GM21619 (cell line): ENCODE measurements around the gene CMA1.
"Not testable (repeated sequence)": the region's sequence is repeated elsewhere in the genome, so short reads cannot be mapped to it uniquely, and the experiment has no call there.

Experiments used
- ATAC-seq: cut with Tn5 transposase; IDR thresholded peaks from one replicate; pipeline ENCODE4 v1.9.1; 2021; ENCODE audit not compliant: unreplicated experiment

CMA1 gene

DNA sequence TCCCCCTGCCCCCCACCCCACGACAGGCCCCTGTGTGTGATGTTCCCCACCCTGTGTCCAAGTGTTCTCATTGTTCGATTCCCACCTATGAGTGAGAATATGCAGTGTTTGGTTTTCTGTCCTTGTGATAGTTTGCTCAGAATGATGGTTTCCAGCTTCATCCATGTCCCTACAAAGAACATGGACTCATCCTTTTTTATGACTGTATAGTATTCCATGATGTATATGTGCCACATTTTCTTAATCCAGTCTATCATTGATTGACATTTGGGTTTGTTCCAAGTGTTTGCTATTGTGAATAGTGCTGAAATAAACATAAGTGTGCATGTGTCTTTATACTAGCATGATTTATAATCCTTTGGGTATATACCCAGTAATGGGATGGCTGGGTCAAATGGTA lies 37.6 kb downstream of the CMA1 start:
- ATAC-seq, result not testable (repeated sequence)

DNA sequence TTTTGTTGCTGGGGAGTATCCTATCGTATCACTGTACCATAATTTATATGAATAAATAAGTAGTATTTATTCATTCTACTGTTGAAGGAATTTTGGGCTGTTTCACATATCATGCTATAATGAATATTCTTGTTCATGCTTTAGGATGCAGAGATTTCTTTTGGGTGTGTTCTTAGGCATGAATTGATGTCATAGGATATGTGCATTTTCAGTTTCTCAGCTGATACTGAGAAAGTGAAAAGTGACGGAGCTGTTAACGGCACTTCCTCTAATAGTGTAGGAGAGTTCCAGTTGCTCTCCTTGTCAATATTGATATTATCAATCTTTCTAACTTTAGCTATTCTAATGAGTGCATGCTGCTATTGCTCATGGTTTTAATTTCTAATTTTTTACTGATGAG lies 42.3 kb downstream of the CMA1 start:
- ATAC-seq, result no peak

DNA sequence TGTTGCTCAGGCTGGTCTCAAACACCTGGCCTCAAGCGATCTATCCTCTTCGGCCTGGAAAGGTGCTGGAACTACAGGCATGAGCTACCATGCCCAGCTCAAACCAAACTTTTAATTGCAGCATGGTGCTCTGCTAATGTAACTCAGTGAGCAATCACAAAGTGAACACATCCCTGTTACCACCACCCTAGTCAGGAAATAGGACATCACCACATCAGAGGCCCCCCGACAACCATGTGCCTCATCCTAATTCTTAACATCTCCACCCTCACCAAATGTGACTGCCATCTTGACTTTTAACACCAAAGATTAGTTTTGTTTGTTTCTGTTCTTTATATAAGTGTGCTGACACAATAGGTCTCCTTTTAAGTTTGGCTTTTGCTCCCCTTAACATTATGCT lies 42.7 kb downstream of the CMA1 start:
- no peak for ATAC-seq

DNA sequence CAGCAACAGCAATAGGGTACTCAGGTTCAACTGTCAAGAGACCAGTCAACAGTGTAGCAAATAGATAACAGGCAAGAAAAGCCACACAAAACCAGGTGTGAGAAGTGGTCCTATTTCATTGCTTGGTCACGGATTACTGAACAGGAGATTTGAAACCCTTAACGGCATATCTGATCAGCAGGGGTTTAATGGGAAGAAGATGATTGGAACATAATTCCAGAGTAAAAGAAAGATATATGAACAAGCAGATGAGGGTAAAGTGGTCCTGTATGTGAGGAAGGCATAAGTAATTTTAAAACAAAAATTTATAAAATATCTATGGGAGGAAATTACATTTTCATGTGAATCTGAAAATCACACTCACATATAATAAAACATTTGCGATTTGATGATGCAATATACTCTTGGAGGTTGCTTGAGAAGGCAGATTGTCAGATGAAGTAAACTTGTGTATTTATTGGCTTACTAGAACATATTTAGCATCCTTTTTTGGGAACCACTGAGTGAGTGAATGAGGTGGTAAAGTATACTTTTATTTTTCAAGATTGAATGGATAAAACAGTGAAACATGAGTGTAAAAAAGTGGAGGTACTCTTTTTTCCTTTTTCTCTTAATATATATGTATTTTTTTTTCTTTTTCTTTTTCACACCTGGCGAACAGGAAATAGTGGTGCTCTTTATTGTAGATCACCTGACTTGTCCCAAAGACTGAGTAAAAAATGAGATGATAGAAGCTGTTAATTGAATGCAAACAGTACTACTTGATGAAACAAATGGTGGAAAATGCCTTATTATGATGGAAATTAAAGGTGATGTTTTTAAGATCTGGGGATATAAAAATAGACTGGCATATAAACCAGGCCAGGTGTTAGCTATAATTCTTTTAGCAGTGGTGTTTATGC lies 43.9 kb downstream of the CMA1 start:
- ATAC-seq, result no peak

DNA sequence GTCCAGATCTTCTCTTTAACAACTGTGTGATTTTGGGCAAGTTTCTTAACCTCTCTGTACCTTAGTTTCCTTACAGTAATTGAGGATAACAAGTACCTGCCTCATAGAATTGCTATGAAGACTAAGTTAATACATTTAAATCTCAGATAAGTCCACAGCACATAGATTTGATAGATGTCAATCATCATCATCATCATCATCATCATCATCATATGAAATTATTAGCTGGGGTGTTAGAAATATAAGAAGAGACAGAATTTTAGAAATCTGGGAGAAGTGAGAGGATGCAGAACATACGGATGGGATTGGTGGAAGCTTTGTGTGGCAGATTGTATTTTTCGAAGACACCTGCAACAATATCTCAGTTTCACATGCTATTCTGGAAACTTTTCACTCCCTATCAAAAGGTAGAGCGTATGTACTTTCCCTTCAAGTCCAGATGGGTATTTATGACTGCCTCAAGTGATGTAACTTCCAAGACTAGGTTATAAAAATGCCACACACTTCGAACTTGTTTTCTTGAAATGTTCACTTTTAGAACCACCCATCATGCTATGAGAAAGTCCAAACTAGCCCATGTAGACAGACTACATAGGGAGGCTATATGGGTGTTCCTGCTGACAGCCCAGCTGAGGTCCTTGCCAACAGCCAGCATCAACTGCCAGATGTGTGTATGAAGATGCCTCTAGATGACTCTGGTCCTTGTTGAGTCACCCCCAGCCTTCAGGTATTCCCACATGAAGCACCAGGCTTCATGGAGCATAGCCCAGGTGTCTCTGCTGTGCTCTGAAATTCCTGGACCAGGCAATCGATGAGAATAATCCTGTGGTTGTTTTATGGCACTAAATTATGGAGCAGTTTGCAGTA lies 44.8 kb downstream of the CMA1 start:
- no peak for ATAC-seq

DNA sequence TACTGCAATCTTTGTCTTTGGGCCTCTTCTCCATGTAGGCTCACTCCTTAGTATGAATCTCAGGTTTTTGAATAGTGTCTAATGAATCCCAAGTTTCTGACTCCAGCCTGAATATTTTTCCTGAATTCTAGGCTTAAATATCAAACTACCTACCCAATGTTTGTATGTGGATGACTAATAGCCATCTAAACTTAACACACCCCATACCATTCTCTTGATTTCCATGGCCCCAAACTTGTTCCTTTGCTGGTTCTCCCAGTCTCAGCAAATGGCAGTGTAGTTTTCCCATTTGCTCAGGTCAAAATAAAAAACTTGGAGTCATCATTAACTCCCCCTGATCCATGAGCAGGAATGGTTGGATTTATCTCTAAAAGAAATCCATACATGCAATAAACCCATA lies 46.7 kb downstream of the CMA1 start:
- ATAC-seq, result no peak

DNA sequence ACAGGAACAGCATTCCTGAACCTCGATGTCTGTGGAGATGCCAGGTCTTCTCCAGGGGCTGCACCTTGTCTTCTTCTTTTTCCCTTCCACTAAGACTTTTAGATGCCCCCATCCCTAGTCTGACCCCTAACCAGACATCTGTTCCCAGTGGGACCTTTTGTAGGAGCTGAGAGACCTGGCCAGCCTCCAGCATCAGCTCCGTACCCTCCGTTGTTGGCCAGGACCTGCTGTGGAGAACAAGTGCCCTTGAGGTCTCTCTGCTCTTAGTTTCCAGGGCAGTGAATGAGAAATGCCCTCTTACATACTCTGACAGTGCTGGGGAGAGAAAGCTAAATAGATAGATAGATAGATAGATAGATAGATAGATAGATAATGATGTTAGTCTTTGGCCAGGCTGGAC lies 48.7 kb downstream of the CMA1 start:
- ATAC-seq, result no peak

DNA sequence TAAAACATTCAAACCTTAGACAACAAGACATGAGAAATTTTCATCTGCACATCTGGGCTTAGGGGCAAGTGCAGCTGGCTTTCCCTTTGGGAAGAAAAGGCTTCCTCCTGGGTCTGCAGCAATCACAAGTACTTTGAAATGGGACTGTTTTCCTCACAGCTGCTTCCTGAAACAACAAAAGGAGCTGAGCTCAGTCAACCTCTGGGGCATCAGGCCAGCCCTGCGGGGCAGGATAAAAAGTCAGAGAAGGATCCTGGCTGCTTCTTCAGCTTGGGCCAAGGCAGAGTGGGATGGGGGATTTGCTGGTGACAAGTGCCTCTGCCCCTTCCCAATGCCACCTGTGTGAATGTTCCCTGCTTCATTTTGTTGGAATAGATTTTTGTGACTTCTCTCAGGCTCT lies 49.3 kb downstream of the CMA1 start:
- no peak for ATAC-seq

DNA sequence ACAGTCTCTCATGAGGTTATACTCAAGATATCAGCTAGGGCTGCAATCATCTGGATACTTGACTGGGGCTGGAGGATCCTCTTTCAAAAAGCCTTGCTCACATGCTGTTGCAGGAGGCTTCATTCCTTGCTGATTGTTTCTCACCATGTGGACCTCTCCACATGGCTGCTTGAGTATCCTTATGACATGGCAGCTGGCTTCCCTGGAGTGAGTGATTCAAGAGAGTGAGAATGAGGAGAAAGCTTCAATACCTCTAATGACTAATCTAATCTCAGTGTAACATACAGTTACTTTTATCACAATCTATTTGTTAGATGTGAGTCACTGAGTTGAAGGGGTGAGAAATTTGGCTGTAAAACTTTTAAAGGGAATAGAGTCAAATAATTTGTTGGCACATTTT lies 51.1 kb downstream of the CMA1 start:
- ATAC-seq, result no peak
